OCI-LY7 (cell line): ENCODE measurements around the gene CPNE4. TPM values are rescaled to one million over a fixed set of nuclear protein-coding genes. Genes with fewer than 3 reads are reported as not detected.

Experiments used
- BruUV-seq: library from RNA; stranded (reverse); fragments of 400-500 nt; replicated peaks from 2 replicates; lab custom pipeline; 2021; lab: Mats Ljungman, UMichigan
- CTCF ChIA-PET: fragments of 300-600 bp; sonication (Branson Sonifier 250); formaldehyde crosslinking; loops from one replicate; lab custom pipeline; 2022; ENCODE audit warnings: antibody characterized with exemption; ENCODE audit not compliant: unreplicated experiment; lab: Charles Lee
- POLR2A ChIA-PET: fragments of 300-600 bp; sonication (Branson Sonifier 250); formaldehyde crosslinking; loops from one replicate; lab custom pipeline; 2022; ENCODE audit warnings: antibody characterized with exemption; lab: Charles Lee
- DNase-seq: peaks from one replicate; pipeline ENCODE4 v3.0.0-alpha.2; 2015; ENCODE audit warnings: low spot score
- H2AFZ ChIP-seq: fragments of 200-600 bp; sonication (generic), shearing (Covaris generic); 2 replicates; pipeline ENCODE4 v1.6.1; 2014; ENCODE audit warnings: mild to moderate bottlenecking, antibody characterized with exemption, low read length, moderate library complexity
- H3K27ac ChIP-seq: fragments of 200-600 bp; sonication (generic); 2 replicates; pipeline ENCODE4 v1.5.1; 2014; ENCODE audit warnings: mixed run types, low read depth, mild to moderate bottlenecking, moderate library complexity, low read length, inconsistent platforms; ENCODE audit not compliant: poor library complexity, severe bottlenecking
- H3K36me3 ChIP-seq: fragments of 200-600 bp; sonication (generic); 2 replicates; pipeline ENCODE4 v1.6.1; 2014; ENCODE audit warnings: mild to moderate bottlenecking, antibody characterized with exemption, low read length, moderate library complexity, mixed read lengths; ENCODE audit not compliant: insufficient read depth
- H3K4me1 ChIP-seq: fragments of 200-600 bp; sonication (generic); 2 replicates; pipeline ENCODE4 v1.5.1; 2014; ENCODE audit warnings: mild to moderate bottlenecking, low read length; ENCODE audit not compliant: insufficient read depth, poor library complexity, severe bottlenecking
- H3K4me2 ChIP-seq: fragments of 200-600 bp; sonication (generic); 2 replicates; pipeline ENCODE4 v1.6.1; 2014; ENCODE audit warnings: mild to moderate bottlenecking, low read length
- H3K4me3 ChIP-seq: fragments of 200-600 bp; sonication (generic); 2 replicates; pipeline ENCODE4 v1.5.1; 2014; ENCODE audit warnings: mild to moderate bottlenecking, low read depth, low read length; ENCODE audit not compliant: poor library complexity, severe bottlenecking
- H3K79me2 ChIP-seq: fragments of 200-600 bp; sonication (generic); 2 replicates; pipeline ENCODE4 v1.6.1; 2016; ENCODE audit warnings: low read depth, mild to moderate bottlenecking, low read length, moderate library complexity, mixed read lengths; ENCODE audit not compliant: insufficient read depth
- H3K9me2 ChIP-seq: fragments of 200-600 bp; sonication (generic); 2 replicates; pipeline ENCODE4 v1.6.1; 2016; ENCODE audit warnings: mild to moderate bottlenecking, low read length, mixed read lengths; ENCODE audit not compliant: insufficient read depth
- H3K9me3 ChIP-seq: fragments of 200-600 bp; sonication (generic); 2 replicates; pipeline ENCODE4 v1.6.1; 2014; ENCODE audit warnings: mild to moderate bottlenecking, mixed run types, low read length, mixed read lengths
- H4K20me1 ChIP-seq: fragments of 200-600 bp; sonication (generic); 2 replicates; pipeline ENCODE4 v1.6.1; 2014; ENCODE audit warnings: mild to moderate bottlenecking, antibody characterized with exemption, low read length, moderate library complexity, mixed read lengths; ENCODE audit not compliant: insufficient read depth
- CTCF ChIP-seq: fragments of 200-600 bp; sonication (generic); conservative IDR thresholded peaks from 2 replicates; pipeline ENCODE4 v1.5.1; 2014; ENCODE audit warnings: mild to moderate bottlenecking, antibody characterized with exemption, low read length, moderate library complexity, mixed read lengths
- EZH2phosphoT487 ChIP-seq: fragments of 200-600 bp; sonication (generic); IDR thresholded peaks from 2 replicates; pipeline ENCODE4 v1.6.1; 2018; ENCODE audit warnings: low read depth, borderline replicate concordance, mild to moderate bottlenecking, mixed run types, antibody characterized with exemption, low read length, moderate library complexity, mixed read lengths
- intact Hi-C: fragments of 100-400 bp; cut with micrococcal nuclease; formaldehyde crosslinking; loops from one replicate; pipeline ENCODE4 v1.10.0; 2022; ENCODE audit not compliant: unreplicated experiment
- total RNA-seq, 2 experiments: library from RNA; depleted of rRNA in 1 of 2; stranded (reverse); fragments of >200 nt in 1 of 2; shearing (Covaris generic) in 1 of 2; gene quantifications; 2 replicates each; pipeline ENCODE4 v1.2.3, GENCODE V29; 2014 to 2022

Gene CPNE4
- total RNA-seq, 2 experiments from 2014 or later = not detected

- no peak for TF ChIP-seq EZH2phosphoT487
- TF ChIP-seq CTCF = no peak
- DNase-seq = no peak
- POLR2A ChIA-PET = interaction anchor here (1.2 kb wide), 1 partner anchor 369 kb away, joined by 3 read pairs; no protein-coding TSS in a partner anchor
- Histone ChIP-seq H3K4me3 (no peak overlapping the region), H3K9me3 (no peaks in the 10 kb centered on the region), H3K4me2 (no peak overlapping the region), H3K9me2 (no peaks in the 10 kb centered on the region), H3K36me3 (no peaks in the 10 kb centered on the region), H4K20me1 (no peaks in the 10 kb centered on the region), H3K4me1 (no peaks in the 10 kb centered on the region), H2AFZ (no peak overlapping the region), H3K27ac (no peak overlapping the region), H3K79me2 (no peaks in the 10 kb centered on the region)
- BruUV-seq = no TSS peak
- CTCF ChIA-PET = no interaction called here
- intact Hi-C loops = no loop called here
These were observed 340.4 kb downstream of the CPNE4 start for GRCh38 chr3:131694376-131694775.

GRCh38 chr3:131692356-131692755 lies 342.5 kb downstream of the CPNE4 start:
- no TSS peak for BruUV-seq
- H3K79me2 ChIP-seq = no peaks in the 10 kb centered on the region
- DNase-seq = no peak
- POLR2A ChIA-PET = interaction anchor here (0.6 kb wide), 3 partner anchors 71 to 425 kb away, joined by 3 read pairs; no protein-coding TSS in a partner anchor
- no peaks in the 10 kb centered on the region for H4K20me1 ChIP-seq
- CTCF ChIA-PET = no interaction called here
- H3K4me1 ChIP-seq = no peaks in the 10 kb centered on the region
- intact Hi-C loops = no loop called here
- no peak overlapping the region for H2AFZ ChIP-seq
- no peak overlapping the region for H3K4me2 ChIP-seq
- no peak overlapping the region for H3K4me3 ChIP-seq
- no peaks in the 10 kb centered on the region for H3K9me3 ChIP-seq
- no peaks in the 10 kb centered on the region for H3K9me2 ChIP-seq
- TF ChIP-seq CTCF (no peak), EZH2phosphoT487 (no peak)
- H3K36me3 ChIP-seq = no peaks in the 10 kb centered on the region
- H3K27ac ChIP-seq = no peak overlapping the region

- Histone ChIP-seq H3K79me2 (no peaks in the 10 kb centered on the region), H3K9me2 (no peaks in the 10 kb centered on the region), H2AFZ (no peak overlapping the region), H3K4me2 (no peak overlapping the region), H3K36me3 (no peaks in the 10 kb centered on the region), H3K27ac (no peak overlapping the region), H3K9me3 (no peaks in the 10 kb centered on the region), H3K4me1 (no peaks in the 10 kb centered on the region), H3K4me3 (no peak overlapping the region), H4K20me1 (no peaks in the 10 kb centered on the region)
- intact Hi-C loops = no loop called here
- TF ChIP-seq CTCF (no peak), EZH2phosphoT487 (no peak)
- ChIA-PET POLR2A (no interaction called here), CTCF (no interaction called here)
- BruUV-seq = no TSS peak
- no peak for DNase-seq
These were observed 344.0 kb downstream of the CPNE4 start for GRCh38 chr3:131690800-131691199.
